HEK293T (cell line): Measurements from ENCODE around the gene ANKRD13B.

Experiments
- ARNT ChIP-seq: fragments of 450-650 bp; IDR thresholded peaks from 2 replicates; pipeline ENCODE4 v1.6.1; 2017; ENCODE audit warnings: mild to moderate bottlenecking
- HDGF ChIP-seq: fragments of 450-650 bp; IDR thresholded peaks from 2 replicates; pipeline ENCODE4 v1.6.1; 2017; ENCODE audit warnings: antibody characterized with exemption, borderline replicate concordance

DNA sequence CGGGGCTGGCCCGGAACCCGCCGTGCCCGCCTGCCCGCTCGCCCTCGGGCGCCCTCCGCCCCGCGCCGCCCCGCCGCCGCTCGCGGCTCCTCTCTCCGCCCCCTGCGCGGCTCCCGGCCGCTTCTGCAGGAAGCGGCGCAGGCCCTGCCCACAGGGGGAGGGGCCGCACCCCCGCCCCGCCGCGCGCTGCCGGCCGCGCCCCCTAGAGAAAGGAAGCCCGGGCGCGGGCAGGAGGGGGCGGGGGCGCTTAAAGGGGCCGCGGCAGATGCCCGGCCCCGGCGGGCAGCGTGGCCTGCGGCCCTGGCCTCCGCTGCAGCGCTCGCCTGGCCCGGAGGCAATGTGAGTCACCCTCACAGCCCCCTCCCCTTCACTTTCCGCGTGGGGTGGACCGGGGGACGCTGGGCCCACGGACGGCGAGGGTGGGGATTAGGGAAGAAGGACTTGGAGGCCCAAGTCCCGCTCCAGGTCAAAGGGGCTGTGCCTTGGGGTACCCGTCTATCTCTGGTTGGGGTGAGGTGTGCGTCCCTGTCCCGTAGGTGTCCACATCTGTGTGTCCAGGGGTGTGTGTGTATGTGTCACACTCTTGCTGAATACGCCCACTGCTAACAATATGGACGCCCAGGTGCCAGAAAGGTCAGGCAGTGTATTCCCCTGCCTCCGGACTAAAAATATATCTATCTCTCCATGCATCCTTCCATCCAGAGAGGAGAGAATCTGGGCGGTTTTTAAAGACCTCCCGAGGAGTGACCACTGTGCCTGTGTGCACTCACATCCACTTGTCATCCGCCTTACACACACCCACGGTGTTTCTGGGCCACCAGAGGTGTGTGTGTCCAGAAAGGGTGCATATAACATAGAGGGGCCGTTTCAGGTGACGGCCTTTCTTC, 3.2 kb upstream of the ANKRD13B start, which contains the start of gene GIT1:
- no peak for TF ChIP-seq ARNT
- no peak for TF ChIP-seq HDGF
